Ishikawa (cell line): ENCODE measurements around the gene CUL5.

Experiments used
- CEBPB ChIP-seq: IDR thresholded peaks from 2 replicates; pipeline ENCODE4 v1.6.1; 2012
- EGR1 ChIP-seq: IDR thresholded peaks from 2 replicates; pipeline ENCODE4 v1.6.1; 2012
- EP300 ChIP-seq: IDR thresholded peaks from 2 replicates; pipeline ENCODE4 v1.6.1; 2012; ENCODE audit warnings: borderline replicate concordance
- FOXM1 ChIP-seq: IDR thresholded peaks from 2 replicates; pipeline ENCODE4 v1.6.1; 2012; ENCODE audit warnings: low read depth, borderline replicate concordance
- NFIC ChIP-seq: IDR thresholded peaks from 2 replicates; pipeline ENCODE4 v1.6.1; 2012
- RAD21 ChIP-seq: IDR thresholded peaks from 2 replicates; pipeline ENCODE4 v1.6.1; 2012; ENCODE audit warnings: low read depth
- REST ChIP-seq: IDR thresholded peaks from 2 replicates; pipeline ENCODE4 v1.6.1; 2012; ENCODE audit warnings: low read depth, mild to moderate bottlenecking
- TAF1 ChIP-seq: IDR thresholded peaks from 2 replicates; pipeline ENCODE4 v1.6.1; 2012; ENCODE audit warnings: low read depth, mild to moderate bottlenecking
- TEAD4 ChIP-seq: IDR thresholded peaks from 2 replicates; pipeline ENCODE4 v1.6.1; 2012
- YY1 ChIP-seq: IDR thresholded peaks from 2 replicates; pipeline ENCODE4 v1.6.1; 2012; ENCODE audit warnings: low read depth
- ZBTB7A ChIP-seq: IDR thresholded peaks from 2 replicates; pipeline ENCODE4 v1.6.1; 2012; ENCODE audit warnings: low read depth
- TF ChIP-seq, protein P1 (sequence below): IDR thresholded peaks from 2 replicates; pipeline ENCODE4 v1.6.1; 2012
- TF ChIP-seq, protein P2 (sequence below): IDR thresholded peaks from 2 replicates; pipeline ENCODE4 v1.6.1; 2012

Gene CUL5

DNA sequence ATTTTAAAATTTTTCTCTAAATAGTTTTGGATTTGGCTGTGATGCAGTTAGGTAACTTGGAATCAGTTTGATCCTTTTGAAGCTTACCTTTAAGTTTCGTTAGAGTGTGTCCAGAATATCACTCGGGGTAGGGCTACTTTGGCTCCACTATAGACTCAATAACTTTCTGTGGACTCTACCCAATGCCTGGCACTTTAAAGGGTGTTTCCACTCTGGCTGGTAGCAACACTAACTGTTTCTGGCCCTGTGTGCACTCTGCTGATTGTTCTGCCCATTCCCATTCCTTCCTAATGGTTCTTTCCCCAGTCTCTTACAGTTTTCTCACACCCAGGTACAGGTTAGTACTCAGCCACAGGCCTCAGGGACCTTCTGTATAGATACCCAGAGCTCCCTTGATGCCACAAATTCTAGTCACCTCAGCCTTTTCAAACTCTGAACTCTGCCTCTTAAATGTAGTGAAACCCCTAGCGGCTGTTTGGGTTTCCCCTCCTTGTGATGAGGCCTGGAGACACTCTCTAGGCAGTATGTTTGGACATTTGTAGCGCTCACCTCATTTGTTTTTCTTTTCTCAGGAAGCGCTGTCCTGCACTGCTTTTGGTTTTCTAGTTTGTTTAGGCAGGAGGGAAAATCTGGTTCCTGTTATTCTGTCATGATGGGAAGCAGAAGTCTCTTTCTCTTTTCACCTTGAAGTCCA, 16.8 kb downstream of the CUL5 start:
- TF ChIP-seq EGR1 = no peak
- no peak for TF ChIP-seq YY1
- TF ChIP-seq TAF1 = no peak
- TF ChIP-seq TEAD4 = no peak
- TF ChIP-seq, protein P1, sequence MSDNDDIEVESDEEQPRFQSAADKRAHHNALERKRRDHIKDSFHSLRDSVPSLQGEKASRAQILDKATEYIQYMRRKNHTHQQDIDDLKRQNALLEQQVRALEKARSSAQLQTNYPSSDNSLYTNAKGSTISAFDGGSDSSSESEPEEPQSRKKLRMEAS = no peak
- TF ChIP-seq EP300 = no peak
- TF ChIP-seq CEBPB = no peak
- no peak for TF ChIP-seq ZBTB7A

- no peak for TF ChIP-seq EGR1
- TF ChIP-seq, protein P1 = no peak
- no peak for TF ChIP-seq REST
Measured at GRCh38 chr11:108027057-108027456, 18.4 kb downstream of the CUL5 start.

GRCh38 chr11:108032800-108033199, 24.1 kb downstream of the CUL5 start:
- TF ChIP-seq ZBTB7A = no peak
- TF ChIP-seq RAD21 = no peak
- no peak for TF ChIP-seq NFIC
- TF ChIP-seq REST = no peak
- TF ChIP-seq FOXM1 = no peak
- no peak for TF ChIP-seq YY1
- TF ChIP-seq, protein P2, sequence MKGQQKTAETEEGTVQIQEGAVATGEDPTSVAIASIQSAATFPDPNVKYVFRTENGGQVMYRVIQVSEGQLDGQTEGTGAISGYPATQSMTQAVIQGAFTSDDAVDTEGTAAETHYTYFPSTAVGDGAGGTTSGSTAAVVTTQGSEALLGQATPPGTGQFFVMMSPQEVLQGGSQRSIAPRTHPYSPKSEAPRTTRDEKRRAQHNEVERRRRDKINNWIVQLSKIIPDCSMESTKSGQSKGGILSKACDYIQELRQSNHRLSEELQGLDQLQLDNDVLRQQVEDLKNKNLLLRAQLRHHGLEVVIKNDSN = no peak

DNA sequence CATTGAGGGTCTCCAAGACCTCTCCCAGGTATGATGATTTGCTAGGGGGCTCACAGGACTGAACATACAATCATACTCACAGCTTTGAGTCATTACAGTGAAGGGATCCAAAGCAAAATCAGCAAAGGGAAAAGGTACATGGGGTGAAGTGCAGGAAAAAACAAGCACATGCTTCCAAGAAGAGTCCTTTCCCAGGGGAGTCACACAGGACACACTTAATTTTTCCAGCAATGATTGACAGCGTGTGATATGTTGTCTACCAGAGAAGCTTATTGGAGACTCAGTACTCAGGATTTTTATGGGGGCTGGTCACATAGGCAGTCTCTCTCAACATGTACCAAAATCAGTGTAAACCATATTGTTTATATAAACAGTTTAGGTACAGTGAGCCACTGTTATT, 25.3 kb downstream of the CUL5 start:
- TF ChIP-seq, protein P1 = no peak
- no peak for TF ChIP-seq YY1
- TF ChIP-seq RAD21 = no peak
- no peak for TF ChIP-seq EGR1

GRCh38 chr11:108034952-108035351, 26.3 kb downstream of the CUL5 start:
- TF ChIP-seq REST (no peak), YY1 (no peak), TAF1 (no peak), RAD21 (no peak)
- TF ChIP-seq, protein P2 = no peak
- TF ChIP-seq, protein P1 = no peak
